NCI-H2081 (cell line): ENCODE data around the gene NHS.
A peak's percentile ranks its signal among the peaks of the same experiment; 100 is the strongest.

ENCODE experiments used
- DNase-seq, 2 experiments: peaks; one replicate each; lab custom pipeline; 2025; lab: John Stamatoyannopoulos, UW

NHS gene

DNA sequence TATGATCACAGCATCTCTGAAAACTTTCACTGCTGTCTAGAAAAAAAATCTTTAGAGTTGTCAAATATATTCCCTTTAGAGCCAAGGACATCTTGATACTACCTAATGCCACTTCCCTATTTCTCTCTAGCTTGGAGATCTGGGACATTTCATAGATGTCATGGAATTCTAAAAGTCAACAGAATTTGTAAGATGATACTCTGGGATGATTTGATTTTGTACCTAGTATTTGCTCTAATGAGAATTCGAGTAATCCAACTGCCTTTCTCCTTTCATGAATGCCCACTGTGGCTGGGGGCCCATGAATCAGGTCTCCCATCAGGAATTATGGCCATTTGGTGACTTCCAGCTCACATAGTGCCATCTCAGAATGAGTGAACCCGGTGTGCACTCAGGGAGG is 73.2 kb downstream of the NHS start:
- no peak for DNase-seq

DNA sequence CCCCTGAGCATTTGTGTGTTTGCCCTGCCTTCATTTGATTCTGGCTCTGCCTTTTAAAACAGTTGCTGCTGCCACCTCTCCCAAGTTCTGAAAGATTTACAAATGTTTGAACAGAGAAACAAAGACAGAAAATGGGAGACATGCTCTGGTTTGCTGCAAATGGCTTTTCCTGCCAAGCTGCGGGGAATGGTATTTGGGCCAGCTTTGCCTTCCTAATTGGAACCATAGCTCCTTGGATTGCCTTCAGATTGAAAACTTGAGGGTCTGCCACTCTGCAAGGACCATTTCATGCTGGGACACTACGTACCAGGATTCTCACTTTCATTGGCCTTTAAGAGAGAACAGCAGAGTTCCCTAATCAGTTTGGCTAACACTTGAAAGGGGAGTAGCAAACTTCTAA is 74.9 kb downstream of the NHS start:
- no peak for DNase-seq

DNA sequence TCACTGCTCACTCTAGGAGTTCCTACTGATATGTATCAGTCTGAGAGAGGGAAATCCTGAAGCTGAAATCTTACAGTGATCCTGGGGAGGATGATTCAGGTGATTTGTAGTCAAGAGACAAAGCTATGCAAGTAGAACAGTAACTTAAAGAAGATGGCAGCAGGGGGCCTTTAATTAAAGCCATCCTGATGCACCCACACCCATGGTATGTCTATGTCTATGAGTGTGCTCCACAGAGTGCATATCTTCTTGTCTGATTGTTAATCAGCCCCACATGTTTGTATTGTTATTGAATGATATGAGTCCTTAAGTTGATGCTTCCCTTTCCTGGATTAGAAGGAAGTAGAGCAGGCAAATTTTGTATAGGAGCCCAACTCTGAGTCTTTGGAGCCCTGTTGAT is 78.8 kb downstream of the NHS start:
- no peak for DNase-seq

DNA sequence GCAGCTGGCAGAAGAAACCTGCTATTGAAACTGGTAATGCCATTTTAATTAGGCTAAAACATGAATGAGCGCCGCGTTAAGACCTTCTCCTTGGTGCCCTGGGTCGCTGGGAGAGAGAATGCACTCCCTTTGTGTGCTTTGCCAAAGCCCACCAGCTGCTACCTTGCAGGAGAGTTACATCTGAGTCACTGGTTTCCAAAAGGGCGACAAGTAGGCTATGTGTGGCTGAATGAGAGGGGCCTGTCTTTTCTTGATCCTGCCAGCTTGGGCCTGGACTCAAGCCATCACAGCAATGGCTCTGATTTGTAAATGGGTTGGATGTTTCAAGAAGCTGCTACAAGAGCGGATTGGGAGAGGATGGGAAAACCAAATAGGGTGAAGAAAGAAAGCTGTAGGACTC is 81.5 kb downstream of the NHS start:
- peak in 1 of 2 experiments; percentile 41 for DNase-seq

DNA sequence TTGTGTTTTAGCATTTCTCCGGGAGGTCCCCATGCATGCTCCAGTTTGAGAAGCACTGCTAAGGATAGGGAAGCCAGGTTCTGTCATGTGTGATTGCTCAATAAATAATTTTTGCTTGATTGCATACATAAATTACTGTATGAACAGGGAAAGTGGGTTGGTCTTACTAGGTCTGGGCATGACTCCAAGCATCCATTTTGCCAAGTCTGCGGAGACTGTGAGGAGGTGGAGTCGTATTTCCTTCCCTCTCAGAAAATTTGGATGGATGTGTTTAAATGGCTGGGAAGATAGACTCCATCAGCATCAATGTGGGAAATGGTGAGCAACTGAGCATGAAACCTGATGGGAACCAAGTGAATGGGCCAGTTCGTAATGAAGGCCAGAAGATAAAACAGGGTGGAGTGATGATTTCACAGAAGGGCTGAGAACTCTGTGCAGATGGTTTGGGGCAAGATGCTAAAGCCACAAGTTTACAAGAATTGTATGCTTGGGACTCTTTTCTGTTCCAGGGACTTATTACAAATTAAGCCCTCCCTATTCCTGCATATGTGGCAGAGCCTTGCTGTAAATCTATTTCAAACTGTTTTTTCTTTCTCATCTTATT is 84.1 kb downstream of the NHS start:
- DNase-seq: peak; percentile 66 to 84

DNA sequence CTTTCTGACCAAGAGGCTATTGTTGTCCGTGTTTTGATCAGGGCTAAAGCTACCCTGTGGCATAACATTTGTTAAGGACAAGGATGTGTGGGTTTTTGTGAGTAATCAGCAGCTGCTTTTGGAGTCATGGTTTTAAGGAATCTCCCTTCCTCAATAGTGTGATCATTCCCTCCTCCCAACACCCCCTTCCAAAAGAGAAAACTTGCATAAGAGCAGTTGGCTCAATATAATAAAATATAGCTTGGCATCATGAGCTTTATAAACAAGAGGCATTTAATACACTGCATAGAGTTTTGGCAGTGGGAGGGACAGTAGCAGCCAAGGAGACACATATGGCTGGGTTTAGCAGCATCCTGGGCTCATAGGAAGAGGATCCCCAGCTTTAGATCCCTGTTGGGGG is 84.7 kb downstream of the NHS start:
- DNase-seq: no peak

DNA sequence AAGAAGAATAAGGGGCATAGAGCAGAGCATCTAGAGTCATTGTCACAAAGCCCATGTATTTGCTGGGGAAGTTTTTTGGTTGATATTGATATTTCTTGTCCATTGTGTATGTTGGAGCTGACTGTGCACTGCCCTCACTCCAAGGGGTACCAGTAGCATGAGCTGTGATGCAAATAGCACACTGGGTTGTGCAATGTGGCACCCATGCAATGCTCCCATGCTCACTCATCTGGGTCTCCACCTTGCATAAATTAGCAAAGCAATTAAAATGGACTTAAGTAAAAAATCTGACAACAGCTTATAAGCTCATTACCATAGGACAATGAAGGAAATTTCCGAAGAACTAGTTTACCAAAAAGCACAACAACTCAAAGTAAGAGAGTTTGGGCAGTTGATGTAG is 87.9 kb downstream of the NHS start:
- no peak for DNase-seq

DNA sequence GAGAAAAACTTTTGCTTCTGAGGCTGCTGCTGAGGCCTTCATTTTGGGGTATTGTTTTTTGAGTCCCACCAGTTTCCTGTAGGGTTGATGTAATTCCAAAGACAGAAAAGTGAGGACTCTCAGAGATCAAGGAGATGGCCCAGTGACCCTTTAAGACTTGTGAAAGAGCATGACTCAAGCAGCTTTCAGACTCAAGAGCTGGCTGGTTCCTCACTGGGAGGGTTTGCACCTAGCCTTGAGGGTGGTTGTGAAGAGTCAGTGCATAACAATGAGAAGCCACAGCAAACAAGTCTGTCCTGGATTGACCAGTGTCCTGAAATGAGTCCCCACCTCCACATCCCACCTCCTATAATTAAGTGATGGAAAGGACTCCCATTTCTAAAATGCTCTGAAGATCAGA is 89.2 kb downstream of the NHS start:
- DNase-seq: no peak

DNA sequence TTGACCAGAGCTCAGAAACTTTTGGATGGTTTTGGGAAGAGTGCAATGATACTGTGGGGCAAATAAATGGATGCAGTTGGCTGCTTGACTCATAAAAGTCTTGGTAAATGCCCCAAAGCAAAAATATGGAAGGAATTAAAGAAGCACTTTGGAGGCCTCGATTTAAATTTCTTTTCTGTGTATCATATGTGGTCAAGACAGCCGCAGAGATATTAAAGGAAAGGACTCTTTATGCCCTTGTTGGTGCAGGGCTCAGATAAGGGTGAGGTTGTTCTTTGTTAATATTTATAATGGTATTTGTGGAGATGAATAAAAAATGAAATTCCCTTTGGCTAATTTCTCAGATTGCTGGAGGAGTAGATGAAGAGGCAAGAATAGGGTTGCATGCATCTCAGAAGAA is 90.2 kb downstream of the NHS start:
- no peak for DNase-seq

DNA sequence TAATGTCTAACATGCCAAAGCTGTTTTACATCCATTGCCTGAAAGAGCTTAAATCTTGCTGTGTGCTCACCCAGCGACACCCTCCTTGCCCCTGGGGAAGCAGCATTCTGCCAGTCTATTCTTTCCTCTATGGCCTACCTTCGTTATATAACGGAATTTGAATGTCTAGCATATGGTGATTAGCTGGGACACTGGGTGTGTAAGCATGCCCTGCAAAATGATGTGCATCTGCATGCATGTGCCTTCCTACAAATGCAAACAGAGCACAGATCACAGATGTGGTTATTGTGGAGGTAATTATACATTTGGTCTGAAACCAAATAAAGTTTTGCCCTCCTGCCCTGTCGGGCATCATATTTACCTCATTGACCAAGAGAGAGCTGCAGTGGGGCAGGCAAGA is 90.8 kb downstream of the NHS start:
- no peak for DNase-seq

DNA sequence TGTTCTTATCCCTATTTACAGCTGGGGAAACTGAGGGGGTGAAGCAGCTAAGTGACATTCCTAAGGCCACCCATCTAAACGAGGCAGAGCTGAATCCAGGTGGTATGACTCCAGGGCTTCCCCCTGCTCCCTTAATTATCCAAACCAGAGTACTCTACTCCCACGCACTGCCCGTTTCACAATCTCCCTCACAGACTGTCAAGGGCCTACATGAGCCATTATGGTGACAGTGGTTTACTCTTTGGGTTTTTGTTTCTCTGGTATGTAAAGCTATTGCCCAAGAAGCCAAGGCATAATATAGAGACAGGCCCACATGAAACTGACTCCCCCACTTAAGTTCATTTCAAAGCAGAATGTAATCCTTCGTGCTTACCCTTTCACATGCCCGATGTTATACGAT is 95.1 kb downstream of the NHS start:
- no peak for DNase-seq

DNA sequence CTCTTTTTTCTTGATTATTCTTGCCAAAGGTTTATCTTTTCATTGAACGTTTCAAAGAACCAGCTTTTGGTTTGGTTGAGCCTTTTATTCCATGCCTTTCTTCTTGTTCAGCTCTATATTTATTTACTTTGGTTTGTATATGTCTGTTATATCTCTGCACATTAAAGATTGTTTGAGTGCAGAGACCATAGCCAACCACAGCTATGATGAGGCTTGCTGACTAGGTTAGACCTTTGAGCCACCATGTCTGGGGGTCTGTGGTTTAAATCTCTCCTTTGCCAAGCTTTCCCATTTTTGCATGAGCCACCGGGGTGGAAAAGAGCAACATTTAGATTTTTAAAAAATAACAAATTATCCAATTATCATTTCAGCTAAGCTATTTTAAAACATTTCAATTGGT is 96.1 kb downstream of the NHS start:
- no peak for DNase-seq

DNA sequence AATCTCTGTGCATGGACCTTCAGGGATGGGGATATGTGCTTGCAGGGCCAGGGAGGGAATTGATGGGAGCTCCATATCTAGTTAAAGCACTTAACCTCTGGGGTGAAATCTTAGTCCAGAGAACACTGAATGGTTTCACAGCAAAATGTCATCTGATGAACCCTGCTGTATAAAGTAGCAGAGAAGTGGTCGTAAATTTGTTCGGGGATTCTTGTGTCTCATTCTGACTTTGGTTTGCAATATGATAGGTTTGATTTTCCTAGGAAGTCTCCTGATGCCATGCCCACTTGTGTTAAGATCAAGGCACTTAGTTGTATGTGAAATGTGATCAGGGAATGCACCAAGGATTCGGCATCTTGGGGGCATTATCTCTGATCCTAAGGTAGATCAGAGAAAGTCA is 96.9 kb downstream of the NHS start:
- no peak for DNase-seq

DNA sequence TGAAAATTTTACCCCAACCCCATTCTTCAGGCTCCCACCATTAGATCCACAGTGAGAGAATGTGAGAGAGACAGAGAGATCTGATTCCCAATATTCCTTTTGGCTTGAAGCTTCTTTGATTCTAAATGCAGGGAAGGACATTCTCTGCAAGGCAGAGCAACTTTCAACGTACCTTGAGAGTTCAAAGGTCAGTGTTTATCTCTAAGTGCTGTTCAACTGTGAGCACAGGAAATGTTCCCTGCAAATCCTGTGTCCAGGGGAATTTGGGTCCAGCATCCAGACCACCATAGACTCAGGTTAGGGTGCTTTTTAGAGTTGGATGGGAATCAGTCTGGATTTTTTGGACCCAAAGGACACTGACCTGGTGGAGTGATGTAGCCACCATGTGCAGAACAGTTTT is 97.4 kb downstream of the NHS start:
- no peak for DNase-seq

DNA sequence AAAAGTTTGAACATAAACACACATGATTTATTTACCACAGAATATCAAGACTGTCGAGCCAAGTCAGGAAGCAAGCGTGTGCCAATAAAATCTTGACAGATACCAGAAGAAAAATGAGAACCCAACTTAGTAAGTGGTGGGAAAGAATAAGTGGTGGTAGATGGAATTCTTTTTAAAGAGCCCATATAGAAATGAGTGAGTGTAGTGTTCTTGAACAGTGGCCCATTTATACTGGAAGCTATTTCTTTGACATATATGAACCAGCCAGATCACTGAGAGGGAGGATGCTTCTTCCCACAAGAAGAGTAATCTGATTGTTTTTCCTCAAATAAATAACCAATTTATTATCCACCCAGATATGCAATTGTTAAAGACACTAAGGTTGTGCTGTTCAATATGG is 98.0 kb downstream of the NHS start:
- no peak for DNase-seq

DNA sequence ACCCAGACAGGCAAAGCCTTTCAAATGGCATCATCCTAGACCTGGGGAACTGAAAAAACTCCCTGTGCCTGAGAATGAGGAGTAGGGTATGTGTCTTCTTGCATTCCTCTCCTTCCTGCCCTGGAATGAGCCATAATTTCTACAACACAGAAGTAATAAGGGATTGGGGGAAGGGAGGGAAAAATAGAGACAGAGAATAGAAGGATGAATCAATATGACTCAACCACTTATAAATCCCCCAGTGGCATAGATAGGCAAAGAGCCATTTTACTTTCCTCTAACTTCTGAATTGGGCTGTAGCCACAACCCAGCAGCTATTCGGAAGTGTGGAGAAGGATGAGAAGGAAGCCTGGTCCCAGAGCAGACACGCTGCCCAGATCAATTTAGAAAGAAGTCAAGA is 99.9 kb downstream of the NHS start:
- no peak for DNase-seq

DNA sequence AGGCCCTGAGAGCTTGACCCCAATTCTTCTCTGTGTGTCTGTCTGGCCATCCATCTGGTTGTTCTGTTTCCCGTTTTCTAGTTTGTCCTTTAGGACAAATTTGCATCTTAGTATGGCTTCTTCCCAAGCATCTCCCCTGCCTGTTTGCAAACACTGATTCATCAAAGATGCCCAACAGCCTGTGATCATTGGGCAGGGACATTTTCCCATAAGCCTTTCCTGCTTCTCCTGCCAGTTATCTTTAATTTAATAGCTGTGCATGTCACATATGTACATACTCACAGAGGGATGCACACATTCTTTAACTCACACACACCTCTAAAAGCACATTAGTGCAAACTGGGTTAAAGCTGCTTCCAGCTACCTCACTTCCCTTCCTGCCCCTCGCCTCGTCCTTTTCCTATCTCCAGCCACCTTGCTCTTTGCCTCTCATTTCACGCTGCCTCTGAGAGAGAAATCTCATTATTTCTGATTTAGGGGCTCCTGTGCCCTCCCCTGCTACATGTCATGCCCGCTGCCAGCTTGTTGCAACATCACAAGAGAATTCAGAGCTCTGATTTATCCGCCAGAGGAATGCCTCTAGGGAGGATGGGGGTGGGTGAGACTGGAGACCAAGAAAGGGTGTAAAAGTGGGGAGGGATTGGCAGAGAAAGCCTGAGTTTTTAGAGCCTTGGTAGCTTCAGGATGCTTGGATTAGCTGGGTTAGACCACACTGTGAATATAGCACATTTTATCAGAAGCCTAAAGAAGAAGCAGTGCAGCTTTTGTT is 100.6 kb downstream of the NHS start:
- DNase-seq: no peak

DNA sequence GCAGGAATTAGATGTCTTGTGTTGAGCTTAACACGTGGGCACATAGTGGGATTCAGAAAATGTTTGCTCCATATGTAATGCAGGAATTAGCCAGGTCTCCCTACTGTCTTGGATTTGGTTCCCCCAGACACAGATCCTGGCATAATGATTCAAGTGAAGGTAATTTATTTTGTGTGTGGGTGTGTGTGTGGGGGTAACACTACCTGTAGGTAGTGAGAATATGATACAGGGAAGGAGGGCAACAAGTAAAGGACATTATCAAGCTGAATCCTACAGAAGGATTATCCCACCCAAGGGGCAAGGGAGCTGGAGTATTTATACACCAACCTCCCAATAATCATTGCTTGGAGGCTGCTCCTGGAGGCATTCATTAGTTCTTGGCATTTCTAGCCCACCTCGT is 101.4 kb downstream of the NHS start:
- no peak for DNase-seq

DNA sequence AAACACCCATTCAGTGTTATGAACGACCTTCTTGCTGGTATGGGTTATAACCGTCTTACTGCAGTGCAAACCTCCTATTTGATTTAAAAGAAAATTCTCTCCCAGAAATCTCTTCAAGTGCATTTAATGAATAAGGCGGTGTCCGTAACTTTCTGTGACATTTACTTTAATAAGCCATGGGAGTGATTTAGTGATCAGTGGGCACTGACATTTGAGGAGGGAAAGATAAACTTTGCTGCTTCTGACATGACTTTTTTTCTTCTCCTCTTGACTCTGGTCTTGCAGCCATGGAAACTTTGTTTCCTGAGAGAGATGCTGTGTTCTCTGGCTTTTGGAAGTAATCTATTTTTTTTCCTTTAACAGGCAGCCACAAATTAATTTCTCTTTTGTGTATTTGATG is 106.1 kb downstream of the NHS start:
- DNase-seq: no peak

DNA sequence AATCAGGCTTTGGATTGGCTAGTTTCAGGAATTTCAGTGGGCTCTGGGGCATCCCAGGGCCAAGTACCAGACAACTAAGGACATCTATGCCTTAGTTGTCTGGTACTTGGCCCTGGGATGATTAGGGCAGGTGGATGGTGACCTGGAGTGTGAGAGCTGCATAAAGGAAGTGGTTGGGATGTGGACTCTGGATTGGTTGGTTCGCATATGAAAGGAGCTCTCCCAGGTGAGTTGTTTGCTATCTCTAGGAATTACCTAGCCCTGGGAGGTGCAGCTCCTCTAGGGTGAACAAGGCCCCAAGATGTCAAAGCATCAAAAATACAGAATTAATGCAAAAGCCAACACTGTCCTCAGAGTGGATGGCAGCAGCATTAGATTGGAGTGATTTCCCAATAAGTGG is 109.6 kb downstream of the NHS start:
- DNase-seq: no peak

DNA sequence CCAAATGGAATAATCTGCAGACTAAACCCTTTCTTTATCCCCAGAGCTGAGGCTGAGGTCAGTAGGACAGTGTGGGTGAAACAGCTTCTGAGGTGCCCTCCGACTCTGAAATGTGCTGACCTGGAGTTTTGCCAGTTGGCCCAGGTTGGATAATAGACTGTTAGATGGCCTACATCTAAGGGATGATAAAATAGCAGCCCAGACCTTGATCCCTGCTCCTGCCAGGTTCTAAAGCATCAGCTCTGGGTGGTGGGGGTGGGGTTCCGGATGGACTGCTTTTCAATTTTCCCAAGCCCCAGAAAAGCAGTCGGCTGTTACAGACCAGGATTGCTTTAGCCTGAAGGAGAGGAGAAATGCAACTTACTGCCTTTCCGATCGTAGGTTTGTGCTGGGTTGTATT is 110.4 kb downstream of the NHS start:
- no peak for DNase-seq

DNA sequence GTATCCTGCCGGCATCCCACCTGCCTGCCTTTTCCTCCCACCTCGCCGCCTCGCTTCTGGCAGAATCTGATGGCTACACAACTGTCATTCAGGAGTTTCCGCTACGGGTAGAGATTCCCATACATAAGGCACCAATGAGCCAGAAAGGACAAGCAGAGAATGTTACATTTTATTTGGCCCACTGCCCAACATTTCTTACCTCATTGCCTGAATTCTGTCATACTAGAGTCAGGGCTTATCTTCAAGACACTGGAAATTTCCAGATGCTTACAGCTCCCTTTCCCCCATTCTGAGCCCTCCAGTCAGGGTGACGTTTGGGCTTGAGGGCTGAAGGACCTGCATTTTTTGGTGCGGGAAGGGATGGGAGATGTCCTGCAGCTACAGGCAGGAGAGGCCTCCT is 113.0 kb downstream of the NHS start:
- DNase-seq: no peak

DNA sequence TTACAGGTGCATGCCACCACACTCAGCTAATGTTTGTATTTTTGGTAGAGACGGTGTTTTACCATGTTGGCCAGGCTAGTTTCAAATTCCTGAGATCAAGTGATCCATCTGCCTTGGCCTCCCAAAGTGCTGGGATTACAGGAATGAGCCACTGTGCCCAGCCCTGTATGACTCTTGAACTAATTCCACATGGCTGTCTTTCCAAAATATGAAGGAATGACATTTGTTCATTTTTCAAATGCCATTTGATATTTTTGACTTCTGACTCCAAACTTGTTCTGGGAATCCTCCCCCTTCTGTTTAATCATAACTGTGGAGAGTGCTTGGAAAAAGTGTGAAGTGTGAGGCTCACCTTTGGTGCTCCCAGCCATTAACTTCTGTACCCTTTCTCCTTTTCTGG is 119.2 kb downstream of the NHS start:
- no peak for DNase-seq

DNA sequence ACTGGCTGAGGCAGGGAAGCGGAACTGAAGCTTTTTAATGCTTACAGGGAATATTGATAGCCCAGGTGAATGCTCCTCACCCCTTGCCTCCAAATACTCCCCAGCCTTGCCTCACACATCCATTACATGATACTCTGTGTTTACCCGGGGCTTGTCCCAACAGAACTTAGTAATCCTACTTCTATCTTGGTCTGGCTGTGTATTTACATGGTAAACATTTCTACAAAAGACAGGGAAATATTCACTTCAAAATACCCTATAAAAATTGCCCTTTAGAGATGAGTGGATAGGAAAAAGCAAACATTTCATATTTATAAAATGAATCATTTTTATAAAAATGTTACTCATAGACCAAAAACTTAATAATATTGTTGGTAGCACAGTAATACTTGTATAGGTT is 120.1 kb downstream of the NHS start:
- DNase-seq: no peak
